Osteoblast (primary cell): ENCODE data around the gene MESP2. TPM values are rescaled to one million over a fixed set of nuclear protein-coding genes. Genes with fewer than 3 reads are reported as not detected.
A peak's percentile ranks its signal among the peaks of the same experiment; 100 is the strongest.

Experiments used
- DNase-seq: peaks from one replicate; pipeline ENCODE4 v3.0.0; 2011; ENCODE audit warnings: low spot score, mixed read lengths; ENCODE audit not compliant: insufficient read length; ENCODE audit errors: missing footprints
- H2AFZ ChIP-seq: 2 replicates; pipeline ENCODE4 v1.6.0; 2011; ENCODE audit warnings: mild to moderate bottlenecking, low read length
- H3K27ac ChIP-seq: 2 replicates; pipeline ENCODE4 v1.5.1; 2011; ENCODE audit warnings: mild to moderate bottlenecking, low read depth, low read length, moderate library complexity
- H3K27me3 ChIP-seq: 2 replicates; pipeline ENCODE4 v1.6.0; 2012; ENCODE audit warnings: mild to moderate bottlenecking, control low read depth, inconsistent platforms, low read length, moderate library complexity; ENCODE audit not compliant: insufficient read depth
- H3K36me3 ChIP-seq: 2 replicates; pipeline ENCODE4 v1.5.1; 2011; ENCODE audit warnings: mild to moderate bottlenecking, low read length, control low read depth, moderate library complexity; ENCODE audit not compliant: insufficient read depth
- H3K4me1 ChIP-seq: 2 replicates; pipeline ENCODE4 v1.5.1; 2011; ENCODE audit warnings: mild to moderate bottlenecking, low read length, control low read depth, moderate library complexity; ENCODE audit not compliant: insufficient read depth
- H3K4me2 ChIP-seq: 2 replicates; pipeline ENCODE4 v1.6.0; 2011; ENCODE audit warnings: mild to moderate bottlenecking, low read length; ENCODE audit not compliant: insufficient read depth
- H3K4me3 ChIP-seq: fragments of 200-600 bp; sonication (generic); 3 replicates; pipeline ENCODE4 v1.5.1; 2012; ENCODE audit warnings: mild to moderate bottlenecking, low read length, inconsistent platforms; ENCODE audit not compliant: insufficient read depth
- H3K79me2 ChIP-seq: 2 replicates; pipeline ENCODE4 v1.6.0; 2012; ENCODE audit warnings: mild to moderate bottlenecking, low read length, control low read depth, inconsistent platforms; ENCODE audit not compliant: insufficient read depth
- H3K9me3 ChIP-seq: 2 replicates; pipeline ENCODE4 v1.5.1; 2011; ENCODE audit warnings: low read depth, low read length, control low read depth
- H4K20me1 ChIP-seq: 2 replicates; pipeline ENCODE4 v1.6.0; 2012; ENCODE audit warnings: mild to moderate bottlenecking, low read length, control low read depth; ENCODE audit not compliant: insufficient read depth
- CTCF ChIP-seq: IDR thresholded peaks from 2 replicates; pipeline ENCODE4 v1.5.1; 2011; ENCODE audit warnings: mild to moderate bottlenecking, low read depth, low read length, moderate library complexity; ENCODE audit errors: extremely low read depth
- total RNA-seq: library from RNA; depleted of rRNA; stranded (reverse); fragments of >200 nt; gene quantifications from 2 replicates; pipeline ENCODE4 v1.2.3, GENCODE V29; 2012

MESP2 gene
- total RNA-seq, 1 donor, result 0.72 TPM

GRCh38 chr15:89790206-89790605 lies 14.1 kb downstream of the MESP2 start:
- H2AFZ ChIP-seq, result no peak overlapping the region
- H3K4me1 ChIP-seq, result peaks cover 10% of the 10 kb centered on the region
- H3K4me3 ChIP-seq, result no peak overlapping the region
- TF ChIP-seq CTCF, result no peak
- H3K79me2 ChIP-seq, result peaks cover 8% of the 10 kb centered on the region
- H3K9me3 ChIP-seq, result no peaks in the 10 kb centered on the region
- H3K4me2 ChIP-seq, result no peak overlapping the region
- H3K27me3 ChIP-seq, result no peaks in the 10 kb centered on the region
- H3K27ac ChIP-seq, result no peak overlapping the region
- DNase-seq, result peak; percentile 11
- H3K36me3 ChIP-seq, result peaks cover 88% of the 10 kb centered on the region
- peaks cover 9% of the 10 kb centered on the region for H4K20me1 ChIP-seq

- Histone ChIP-seq H2AFZ (no peak overlapping the region), H3K9me3 (no peaks in the 10 kb centered on the region), H3K27ac (no peak overlapping the region), H4K20me1 (peaks cover 7% of the 10 kb centered on the region), H3K4me1 (peaks cover 14% of the 10 kb centered on the region), H3K79me2 (peaks cover 9% of the 10 kb centered on the region), H3K27me3 (no peaks in the 10 kb centered on the region), H3K4me2 (no peak overlapping the region), H3K4me3 (no peak overlapping the region), H3K36me3 (peaks cover 88% of the 10 kb centered on the region)
- TF ChIP-seq CTCF, result no peak
- peak; percentile 8 for DNase-seq
Observed at GRCh38 chr15:89790661-89791060, 14.5 kb downstream of the MESP2 start.

GRCh38 chr15:89792106-89792805 lies 16.1 kb downstream of the MESP2 start:
- TF ChIP-seq CTCF, result no peak
- no peaks in the 10 kb centered on the region for H3K9me3 ChIP-seq
- H3K36me3 ChIP-seq, result peaks cover 91% of the 10 kb centered on the region
- no peak overlapping the region for H2AFZ ChIP-seq
- peaks cover 7% of the 10 kb centered on the region for H4K20me1 ChIP-seq
- peaks cover 12% of the 10 kb centered on the region for H3K4me1 ChIP-seq
- H3K27me3 ChIP-seq, result no peaks in the 10 kb centered on the region
- DNase-seq, result peak; percentile 15
- H3K79me2 ChIP-seq, result peaks cover 14% of the 10 kb centered on the region
- H3K4me2 ChIP-seq, result no peak overlapping the region
- H3K4me3 ChIP-seq, result no peak overlapping the region
- no peak overlapping the region for H3K27ac ChIP-seq

GRCh38 chr15:89794627-89795241 lies 18.6 kb downstream of the MESP2 start:
- Histone ChIP-seq H3K36me3 (peaks cover 90% of the 10 kb centered on the region), H4K20me1 (peaks cover 22% of the 10 kb centered on the region), H3K4me1 (peaks cover 12% of the 10 kb centered on the region), H3K9me3 (no peaks in the 10 kb centered on the region), H2AFZ (no peak overlapping the region), H3K27ac (peak overlapping the region; percentile 52), H3K4me3 (no peak overlapping the region), H3K27me3 (no peaks in the 10 kb centered on the region), H3K4me2 (peak overlapping the region; percentile 17), H3K79me2 (peaks cover 20% of the 10 kb centered on the region)
- peak; percentile 91 for DNase-seq
- TF ChIP-seq CTCF, result no peak
